ENCODE measurements around the gene ARHGEF10L.

GRCh38 chr1:17729248-17729647 lies 189.8 kb downstream of the ARHGEF10L start:
- TF ChIP-seq, protein P1, sequence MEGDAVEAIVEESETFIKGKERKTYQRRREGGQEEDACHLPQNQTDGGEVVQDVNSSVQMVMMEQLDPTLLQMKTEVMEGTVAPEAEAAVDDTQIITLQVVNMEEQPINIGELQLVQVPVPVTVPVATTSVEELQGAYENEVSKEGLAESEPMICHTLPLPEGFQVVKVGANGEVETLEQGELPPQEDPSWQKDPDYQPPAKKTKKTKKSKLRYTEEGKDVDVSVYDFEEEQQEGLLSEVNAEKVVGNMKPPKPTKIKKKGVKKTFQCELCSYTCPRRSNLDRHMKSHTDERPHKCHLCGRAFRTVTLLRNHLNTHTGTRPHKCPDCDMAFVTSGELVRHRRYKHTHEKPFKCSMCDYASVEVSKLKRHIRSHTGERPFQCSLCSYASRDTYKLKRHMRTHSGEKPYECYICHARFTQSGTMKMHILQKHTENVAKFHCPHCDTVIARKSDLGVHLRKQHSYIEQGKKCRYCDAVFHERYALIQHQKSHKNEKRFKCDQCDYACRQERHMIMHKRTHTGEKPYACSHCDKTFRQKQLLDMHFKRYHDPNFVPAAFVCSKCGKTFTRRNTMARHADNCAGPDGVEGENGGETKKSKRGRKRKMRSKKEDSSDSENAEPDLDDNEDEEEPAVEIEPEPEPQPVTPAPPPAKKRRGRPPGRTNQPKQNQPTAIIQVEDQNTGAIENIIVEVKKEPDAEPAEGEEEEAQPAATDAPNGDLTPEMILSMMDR (optimal IDR thresholded peaks at IDR 0.05 in 1 of 3, IDR thresholded peaks at IDR 0.05 in 1 of 3, conservative IDR thresholded peaks at IDR 0.05 in 1 of 3; ENCODE audit: extremely low read depth in 1 of 3, insufficient read depth in 2 of 3, low read length in 3 of 3) = no peak
- no peak for TF ChIP-seq EZH2 (IDR thresholded peaks at IDR 0.05; ENCODE audit: low read length)

Data from keratinocyte (primary cell).